Measurements from ENCODE around the gene STPG2. TPM values are rescaled to one million over a fixed set of nuclear protein-coding genes. Genes with fewer than 3 reads are reported as not detected.

STPG2 gene
- total RNA-seq: not detected in 2 replicates

GRCh38 chr4:98143001-98143899 lies at the start of gene STPG2:
TSS of gene STPG2 (minus strand) at chr4:98143476.
- TF ChIP-seq CTCF (conservative IDR thresholded peaks at IDR 0.05; ENCODE audit: low read depth, low read length): peak; percentile 71
- peak; percentile 25 for DNase-seq (ENCODE audit: low read depth)
- peak within 1 kb of the TSS; percentile 81 for H3K4me3 ChIP-seq (ENCODE audit: low read depth, low read length)

GRCh38 chr4:98185279-98185678 lies 42.0 kb upstream of the STPG2 start:
- DNase-seq (ENCODE audit: low read depth): no peak
- H3K4me3 ChIP-seq (ENCODE audit: low read depth, low read length): no peak overlapping the region
- TF ChIP-seq CTCF (conservative IDR thresholded peaks at IDR 0.05; ENCODE audit: low read depth, low read length): no peak

- no peak for TF ChIP-seq CTCF (conservative IDR thresholded peaks at IDR 0.05; ENCODE audit: low read depth, low read length)
- no peak overlapping the region for H3K4me3 ChIP-seq (ENCODE audit: low read depth, low read length)
- no peak for DNase-seq (ENCODE audit: low read depth)
These were observed 38.5 kb upstream of the STPG2 start for GRCh38 chr4:98181809-98182208.

GRCh38 chr4:98179951-98180350 lies 36.7 kb upstream of the STPG2 start:
- DNase-seq (ENCODE audit: low read depth): no peak
- H3K4me3 ChIP-seq (ENCODE audit: low read depth, low read length): no peak overlapping the region
- TF ChIP-seq CTCF (conservative IDR thresholded peaks at IDR 0.05; ENCODE audit: low read depth, low read length): no peak

GRCh38 chr4:98176531-98176930 lies 33.3 kb upstream of the STPG2 start:
- H3K4me3 ChIP-seq (ENCODE audit: low read depth, low read length): no peak overlapping the region
- TF ChIP-seq CTCF (conservative IDR thresholded peaks at IDR 0.05; ENCODE audit: low read depth, low read length): no peak
- DNase-seq (ENCODE audit: low read depth): no peak

GRCh38 chr4:98170035-98170434 lies 26.8 kb upstream of the STPG2 start:
- no peak for TF ChIP-seq CTCF (conservative IDR thresholded peaks at IDR 0.05; ENCODE audit: low read depth, low read length)
- DNase-seq (ENCODE audit: low read depth): no peak
- no peak overlapping the region for H3K4me3 ChIP-seq (ENCODE audit: low read depth, low read length)

- TF ChIP-seq CTCF (conservative IDR thresholded peaks at IDR 0.05; ENCODE audit: low read depth, low read length): no peak
- H3K4me3 ChIP-seq (ENCODE audit: low read depth, low read length): no peak overlapping the region
- DNase-seq (ENCODE audit: low read depth): no peak
These were observed 23.4 kb upstream of the STPG2 start for GRCh38 chr4:98166731-98167041.

All from epithelial cell of proximal tubule (primary cell).